HG03439 (cell line): Measurements from ENCODE around the gene JAKMIP1.

Source experiments
- ATAC-seq: cut with Tn5 transposase; IDR thresholded peaks from one replicate; pipeline ENCODE4 v1.9.1; 2021; ENCODE audit warnings: mild to moderate bottlenecking, moderate library complexity; ENCODE audit not compliant: unreplicated experiment

JAKMIP1 gene

GRCh38 chr4:5976431-5976830 lies 223.9 kb downstream of the JAKMIP1 start:
- ATAC-seq = no peak
